HFF-Myc (cell line): Measurements from ENCODE around the gene SH3BGRL2.

Source experiments
- DNase-seq: peaks from one replicate; pipeline ENCODE4 v3.0.0-alpha.2; 2011; ENCODE audit warnings: low read depth; ENCODE audit errors: extremely low read depth
- H3K4me3 ChIP-seq: replicated peaks from 2 replicates; pipeline ENCODE4 v1.5.1; 2011; ENCODE audit warnings: low read depth, mild to moderate bottlenecking, control low read depth, low read length
- CTCF ChIP-seq: IDR thresholded peaks from 2 replicates; pipeline ENCODE4 v1.5.1; 2012; ENCODE audit warnings: mild to moderate bottlenecking, low read depth, low read length, control low read depth; ENCODE audit errors: missing control alignments

SH3BGRL2 gene

GRCh38 chr6:79705456-79705995 lies 74.4 kb downstream of the SH3BGRL2 start:
- TF ChIP-seq CTCF = no peak
- no peak overlapping the region for H3K4me3 ChIP-seq
- DNase-seq = no peak

GRCh38 chr6:79706527-79706926 lies 75.4 kb downstream of the SH3BGRL2 start:
- TF ChIP-seq CTCF = no peak
- DNase-seq = no peak
- no peak overlapping the region for H3K4me3 ChIP-seq

- H3K4me3 ChIP-seq = no peak overlapping the region
- DNase-seq = no peak
- no peak for TF ChIP-seq CTCF
Observed at GRCh38 chr6:79707621-79708020, 76.5 kb downstream of the SH3BGRL2 start.

- TF ChIP-seq CTCF = no peak
- DNase-seq = no peak
- H3K4me3 ChIP-seq = no peak overlapping the region
Observed at GRCh38 chr6:79708095-79708791, 77.1 kb downstream of the SH3BGRL2 start.

GRCh38 chr6:79710127-79710526 lies 79.0 kb downstream of the SH3BGRL2 start:
- no peak for DNase-seq
- no peak for TF ChIP-seq CTCF
- H3K4me3 ChIP-seq = no peak overlapping the region

GRCh38 chr6:79711167-79711566 lies 80.0 kb downstream of the SH3BGRL2 start:
- no peak for TF ChIP-seq CTCF
- H3K4me3 ChIP-seq = no peak overlapping the region
- DNase-seq = no peak
